GM21390 (cell line): ENCODE data around the gene PDHX.

ENCODE experiments used
- ATAC-seq: cut with Tn5 transposase; IDR thresholded peaks from one replicate; pipeline ENCODE4 v1.9.1; 2021; ENCODE audit not compliant: unreplicated experiment

PDHX gene

DNA sequence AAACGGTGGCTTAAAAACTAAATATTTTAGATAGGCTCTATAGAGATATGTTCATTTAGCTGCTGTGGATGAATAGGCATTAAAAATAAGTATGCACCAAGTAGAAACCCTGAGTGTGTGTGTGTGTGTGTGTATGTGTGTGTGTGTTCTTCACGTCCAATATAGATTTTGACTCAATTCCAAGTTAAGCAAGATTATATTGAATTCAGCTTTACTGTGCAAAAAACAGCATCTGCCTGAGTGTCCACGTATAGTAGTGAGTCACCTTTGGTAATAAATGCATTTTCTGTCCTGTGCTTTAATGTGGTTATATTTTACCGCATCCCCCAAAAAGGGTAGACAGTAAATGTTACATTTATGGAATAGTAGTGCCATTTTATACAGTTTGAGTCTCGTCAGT, 71.2 kb downstream of the PDHX start:
- no peak for ATAC-seq

DNA sequence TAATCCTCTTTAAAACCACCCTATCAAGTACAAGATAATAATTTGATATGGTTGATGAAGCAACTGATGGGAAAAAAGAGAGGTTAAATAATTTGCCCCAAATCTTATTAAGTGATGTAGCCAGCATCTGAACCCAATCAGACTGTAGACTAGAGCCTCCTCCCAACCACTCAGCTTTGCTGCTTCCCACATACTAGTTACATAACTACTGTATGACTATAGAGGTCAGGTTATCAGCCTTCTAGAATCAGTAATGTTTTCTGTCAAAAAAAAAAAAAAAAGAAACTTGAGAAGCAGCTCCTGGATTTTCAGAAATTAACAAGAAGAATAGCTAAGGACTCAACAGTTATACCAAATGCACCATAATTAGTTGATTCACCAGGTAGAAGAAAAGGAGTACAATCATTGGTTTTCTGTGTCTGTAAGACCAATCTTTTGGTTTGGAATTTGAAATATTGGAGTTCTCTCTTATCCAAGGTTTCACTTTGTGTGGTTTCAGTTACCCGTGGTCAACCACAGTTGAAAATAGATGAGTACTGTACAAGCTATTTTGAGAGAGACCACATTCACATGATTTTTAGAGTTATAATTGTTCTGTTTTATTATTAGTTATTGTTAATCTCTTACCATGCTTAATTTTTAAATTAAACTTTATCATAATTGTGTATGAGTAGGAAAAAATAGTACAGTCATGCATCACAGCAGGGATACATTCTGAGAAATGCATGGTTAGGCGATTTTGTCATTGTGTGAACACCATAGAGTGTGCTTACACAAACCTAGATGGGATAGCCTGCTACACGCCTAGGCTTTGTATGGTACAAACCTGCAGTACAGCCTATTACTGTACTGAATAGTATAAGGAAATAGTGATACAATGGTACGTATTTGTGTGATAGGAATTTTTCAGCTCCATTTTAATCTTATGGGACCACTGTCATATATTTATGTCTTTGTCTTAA, 72.2 kb downstream of the PDHX start:
- ATAC-seq: peak; percentile 86

DNA sequence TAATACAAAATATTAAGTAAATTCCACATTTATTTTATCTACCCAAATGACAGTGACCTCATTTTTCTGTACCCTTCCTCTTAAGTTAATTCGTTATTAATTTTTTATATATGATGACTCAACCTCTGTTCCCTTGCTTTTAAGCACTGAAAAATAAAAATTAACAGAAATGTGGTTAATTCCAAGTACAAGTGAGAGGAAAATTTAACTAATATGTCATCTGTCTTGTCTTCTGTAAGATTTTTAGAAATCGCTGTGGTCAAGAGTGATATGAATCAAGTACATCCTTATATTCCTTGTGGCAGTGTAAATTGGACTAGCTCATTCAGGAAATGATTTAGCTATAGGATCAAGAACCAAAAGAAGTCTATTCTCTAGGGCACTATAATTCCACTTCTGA, 74.5 kb downstream of the PDHX start:
- ATAC-seq: no peak

DNA sequence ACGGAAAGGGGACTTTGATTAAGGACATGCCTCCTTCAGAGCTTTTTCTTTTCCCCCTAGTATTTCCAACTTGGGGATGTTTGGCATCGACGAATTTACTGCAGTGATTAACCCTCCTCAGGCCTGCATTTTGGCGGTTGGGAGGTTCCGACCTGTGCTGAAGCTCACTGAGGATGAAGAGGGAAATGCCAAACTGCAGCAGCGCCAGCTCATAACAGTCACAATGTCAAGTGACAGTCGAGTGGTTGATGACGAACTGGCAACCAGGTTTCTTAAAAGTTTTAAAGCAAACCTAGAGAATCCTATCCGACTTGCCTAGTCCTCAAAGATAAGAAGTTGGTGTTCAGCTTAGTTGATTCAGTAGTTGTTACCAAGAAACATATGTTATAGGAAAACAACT, 78.4 kb downstream of the PDHX start:
- no peak for ATAC-seq

DNA sequence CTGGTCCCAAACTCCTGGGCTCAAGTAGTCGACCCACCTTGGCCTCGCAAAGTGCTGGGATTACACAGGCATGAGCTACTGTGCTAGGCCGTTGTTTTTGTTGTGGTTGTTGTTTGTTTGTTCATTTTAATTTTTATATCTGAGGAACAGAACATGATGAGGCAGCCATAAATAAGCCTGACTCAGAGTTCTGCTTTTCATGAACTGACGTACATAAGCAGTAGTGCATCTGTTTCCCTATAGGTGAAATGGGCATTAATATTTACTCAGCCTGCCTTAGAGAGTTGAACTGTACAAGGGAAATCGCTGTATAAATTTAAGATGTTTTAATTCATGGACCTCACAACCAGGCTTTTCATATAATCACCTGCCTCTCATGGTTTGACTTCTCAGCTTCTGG, 80.5 kb downstream of the PDHX start:
- ATAC-seq: no peak

DNA sequence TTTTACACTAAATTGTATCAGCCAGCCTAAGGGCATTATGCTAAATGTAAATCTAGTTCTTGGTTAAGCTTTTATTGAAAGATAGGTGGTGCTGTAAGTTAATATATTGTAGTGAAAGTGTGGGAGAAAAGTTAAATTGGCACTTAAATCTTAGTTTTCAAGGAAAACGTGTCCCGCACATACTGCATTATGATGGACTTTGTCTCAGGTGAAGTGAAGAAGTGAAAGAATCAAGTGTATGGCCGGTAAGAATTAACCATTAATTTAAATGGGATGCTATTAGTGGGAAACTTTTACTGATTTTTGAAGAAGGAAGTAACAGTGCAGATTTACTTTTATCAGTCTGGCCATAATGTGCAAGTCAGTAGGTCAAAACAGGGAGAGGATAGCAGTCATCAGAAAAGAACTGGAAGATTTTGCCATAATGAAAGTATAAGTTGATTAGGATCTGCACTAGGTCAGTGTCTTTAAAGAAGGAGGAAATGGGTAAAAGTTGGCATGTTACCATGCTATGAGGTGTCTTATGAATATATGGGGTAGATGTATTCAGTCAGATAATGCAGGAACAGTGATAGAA, 81.6 kb downstream of the PDHX start:
- no peak for ATAC-seq

DNA sequence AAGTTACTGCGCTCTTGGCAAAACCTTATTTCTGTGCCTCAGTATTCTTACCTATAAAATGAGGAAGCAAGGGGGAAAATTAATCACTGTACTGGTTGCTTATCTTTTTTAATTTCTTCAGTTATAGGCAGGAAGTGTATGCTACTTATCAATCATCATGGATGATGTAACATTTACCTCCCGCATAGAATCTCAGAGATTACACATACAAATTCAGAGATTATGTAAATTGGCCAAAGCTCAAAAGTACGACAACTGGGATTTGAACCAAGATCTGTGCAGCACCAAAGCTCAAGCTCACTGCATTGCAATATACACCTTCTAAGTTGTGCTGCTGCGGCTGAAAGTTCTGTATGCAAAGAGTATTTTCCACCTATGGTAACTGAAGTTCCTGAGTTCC, 83.0 kb downstream of the PDHX start:
- no peak for ATAC-seq

DNA sequence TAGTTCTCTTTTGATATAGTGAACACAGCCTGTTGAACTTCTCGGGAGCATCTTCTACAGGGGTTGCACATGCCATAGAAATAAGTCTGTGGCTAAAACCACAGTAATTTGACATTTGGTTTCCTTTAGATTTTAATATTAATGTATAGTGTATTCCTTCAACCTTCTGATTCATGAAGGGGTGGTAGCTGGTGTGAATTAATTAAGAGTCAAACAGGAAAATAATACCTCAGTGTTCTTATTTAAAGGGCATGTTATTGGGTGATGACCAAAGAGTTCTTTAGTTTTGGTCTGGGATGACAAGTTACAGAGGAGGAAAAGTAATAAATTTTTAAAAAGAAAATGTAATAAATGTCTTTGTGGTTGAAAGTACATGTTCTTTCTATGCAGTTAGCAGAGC, 86.8 kb downstream of the PDHX start:
- no peak for ATAC-seq

DNA sequence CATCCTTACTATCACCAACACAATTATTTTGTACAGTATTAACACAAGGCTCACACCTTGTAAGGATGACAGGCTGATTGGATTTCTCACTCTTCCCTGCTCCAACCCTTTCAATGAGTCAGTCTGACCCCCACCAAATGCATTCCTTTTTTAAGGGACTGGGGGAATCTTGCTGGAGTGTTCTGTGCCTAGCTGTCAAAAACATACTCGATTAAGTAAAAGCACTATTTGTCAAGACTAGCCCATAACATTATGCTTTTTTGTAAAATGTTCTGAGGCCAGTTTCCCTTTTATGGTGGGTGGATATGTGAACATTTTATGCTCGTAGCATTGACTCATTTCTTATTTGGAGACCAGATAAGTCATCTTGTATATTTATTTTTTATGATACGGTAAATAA, 87.2 kb downstream of the PDHX start:
- no peak for ATAC-seq

DNA sequence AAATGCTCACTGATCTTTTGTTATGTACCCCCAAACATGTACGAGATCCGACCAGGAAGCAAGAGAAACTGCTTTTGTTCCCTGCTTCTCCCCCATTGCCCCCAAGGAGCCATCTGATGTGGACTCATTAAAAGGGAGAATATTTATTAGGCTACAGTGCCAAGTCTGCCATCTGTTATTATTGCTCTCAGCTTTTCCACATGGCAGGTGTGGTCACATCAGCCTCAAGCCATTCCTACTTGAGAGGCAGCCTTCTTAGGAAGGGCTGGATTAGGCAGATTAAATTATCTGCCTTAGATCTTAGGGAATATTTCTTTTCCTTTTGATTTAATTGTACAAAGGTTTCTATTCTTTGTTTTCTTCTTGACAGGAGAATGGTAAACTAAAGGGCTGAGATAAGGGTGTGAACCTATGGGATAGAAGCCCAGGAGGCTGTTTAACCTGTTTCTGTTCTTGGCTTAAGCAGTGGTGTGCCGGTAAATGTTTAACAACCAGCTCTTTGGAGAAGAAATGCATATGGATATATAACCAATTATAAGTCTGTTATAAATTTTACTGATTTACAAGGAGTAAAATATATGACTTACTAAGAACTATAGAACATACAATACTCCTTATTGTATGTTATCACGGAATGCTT, 88.8 kb downstream of the PDHX start:
- no peak for ATAC-seq

DNA sequence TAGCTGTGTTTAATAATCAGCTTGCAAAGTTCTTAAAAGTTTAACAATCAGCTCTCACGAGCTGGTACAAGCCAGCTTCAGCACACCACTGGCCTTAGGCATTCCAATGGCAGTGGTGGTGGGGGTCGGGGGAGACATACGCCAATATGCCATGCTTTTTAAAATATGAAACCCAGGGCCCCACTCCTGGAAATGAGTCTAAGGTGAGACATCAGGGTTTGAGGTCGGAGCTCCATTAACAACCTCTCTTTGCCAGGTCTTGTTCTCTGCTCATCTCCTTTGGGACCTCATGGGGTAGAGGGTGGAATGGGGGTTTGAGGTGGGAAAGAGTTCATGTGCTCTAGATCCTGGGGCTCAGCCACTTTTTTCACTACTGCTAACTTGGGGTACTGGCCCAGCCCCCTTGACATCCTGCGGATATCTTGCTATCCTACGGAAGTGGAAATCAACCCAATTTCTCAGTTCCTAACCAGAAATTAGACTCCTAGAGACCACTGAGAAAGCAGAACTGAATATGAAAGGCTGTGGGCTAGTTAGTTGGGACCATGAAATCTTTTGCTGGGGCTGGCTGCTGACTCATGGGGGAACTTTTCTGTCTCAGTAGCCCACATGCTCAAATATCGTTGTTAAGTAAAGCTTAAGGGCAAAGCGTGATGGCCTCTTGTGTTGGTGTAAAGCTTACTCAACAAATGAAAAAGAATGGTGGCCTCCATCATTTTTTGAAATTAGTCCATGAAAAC, 90.1 kb downstream of the PDHX start:
- peak; percentile 86 for ATAC-seq

DNA sequence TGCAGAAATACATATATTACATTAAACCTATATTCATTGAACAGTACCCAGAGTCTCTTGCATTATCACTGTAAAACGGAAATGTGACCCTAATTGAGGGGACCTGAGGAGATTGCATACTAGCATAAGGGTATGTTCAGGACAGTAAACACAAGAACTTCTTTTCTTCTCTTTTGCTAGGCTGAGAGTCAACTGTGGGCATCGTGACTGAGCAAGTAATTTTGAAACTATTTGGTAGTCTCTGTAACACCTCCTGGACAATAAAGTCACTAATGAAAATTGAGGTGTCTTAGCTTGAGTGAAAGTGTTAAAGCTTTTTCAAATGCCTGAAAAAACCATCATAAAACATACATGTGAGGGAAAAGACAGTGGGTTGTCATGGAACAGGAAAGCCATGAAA, 90.9 kb downstream of the PDHX start:
- ATAC-seq: peak; percentile 64

DNA sequence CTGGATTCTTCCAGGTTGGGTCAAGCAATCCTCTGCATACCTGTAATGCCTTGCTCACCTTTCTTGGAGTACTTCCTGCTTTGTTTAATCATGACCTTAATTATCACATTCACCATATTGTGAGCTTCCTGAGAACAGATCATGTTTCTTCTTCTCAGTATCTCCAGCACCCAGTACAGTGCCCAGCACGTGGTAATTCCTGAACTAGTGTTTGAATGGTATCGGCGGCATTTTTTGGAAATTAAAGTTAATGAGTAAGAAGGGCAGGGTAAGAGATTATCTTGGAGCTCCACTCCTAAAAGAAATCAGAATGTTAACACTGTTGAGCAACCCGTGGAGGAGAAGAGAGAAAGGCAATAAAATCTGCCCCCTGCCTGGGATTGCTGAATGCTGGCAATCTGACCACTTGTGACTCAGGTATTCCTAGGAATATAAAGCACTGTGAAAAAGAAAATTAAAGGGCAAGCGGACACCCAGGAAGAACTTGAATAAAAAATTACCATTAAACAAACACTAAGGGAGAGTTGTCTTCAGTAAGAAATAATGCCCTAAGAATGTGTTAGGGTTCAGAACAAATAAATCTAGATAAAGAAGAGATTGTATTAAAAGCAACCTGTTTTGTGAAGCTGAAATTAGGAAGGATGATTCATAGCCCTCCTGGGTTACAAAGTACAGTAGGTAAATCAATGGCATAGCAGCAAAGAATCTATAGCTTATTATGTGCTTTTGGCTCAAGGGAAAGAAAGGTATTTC, 92.9 kb downstream of the PDHX start:
- no peak for ATAC-seq

DNA sequence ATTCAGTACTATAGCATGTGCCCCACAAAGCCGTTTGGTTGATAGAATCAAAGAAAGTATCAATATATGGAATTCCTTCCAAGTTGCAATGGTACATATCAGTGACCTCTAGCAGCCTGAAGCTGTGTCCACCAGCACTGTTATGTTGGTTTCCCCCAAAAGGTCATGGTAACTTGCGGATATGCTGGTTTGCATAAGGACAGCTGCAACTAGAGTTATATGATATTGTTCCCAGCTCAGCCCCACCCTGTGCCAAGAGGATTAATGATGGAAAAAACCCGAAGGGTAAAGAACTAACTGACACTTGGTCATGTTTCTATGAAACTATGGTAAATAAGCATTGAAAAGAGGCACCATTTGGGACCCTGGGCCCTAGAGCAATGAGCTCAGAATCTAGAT, 93.5 kb downstream of the PDHX start:
- no peak for ATAC-seq

DNA sequence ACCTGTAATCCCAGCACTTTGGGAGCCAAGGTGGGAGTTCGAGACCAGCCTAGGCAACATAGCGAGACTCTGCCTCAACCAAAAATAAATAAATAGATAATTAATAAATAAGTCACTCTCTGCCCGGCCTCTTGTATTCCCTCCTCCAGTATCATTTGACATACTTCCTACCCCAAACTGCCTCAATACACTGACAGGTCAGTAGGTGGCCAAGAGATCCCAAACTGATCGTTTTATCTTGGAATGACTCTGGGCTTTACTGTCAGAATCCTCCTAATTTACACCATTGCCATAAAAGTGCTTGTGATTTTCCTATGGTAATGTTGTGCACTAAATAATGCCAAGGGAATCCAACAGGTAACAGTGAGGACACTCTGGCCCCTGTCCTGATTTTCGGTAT, 94.2 kb downstream of the PDHX start:
- ATAC-seq: no peak

DNA sequence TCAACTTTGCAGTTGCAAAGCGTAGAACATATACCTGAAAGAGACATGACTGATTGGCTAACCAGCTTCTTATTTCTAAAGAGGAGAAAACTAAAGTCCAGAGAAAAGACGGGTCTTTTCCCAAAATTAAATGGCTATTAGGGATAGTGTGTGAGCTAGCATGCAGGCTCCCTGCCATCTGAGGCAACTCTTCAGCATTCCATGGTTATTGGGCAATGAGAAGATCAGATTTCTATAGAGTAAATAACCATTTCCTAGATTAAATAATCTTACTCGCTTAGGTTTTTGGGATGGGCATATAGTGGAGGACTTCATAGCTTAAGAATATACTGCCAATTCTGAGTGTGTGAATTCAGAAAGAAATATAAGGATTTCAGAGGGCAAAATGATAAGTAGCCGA, 95.0 kb downstream of the PDHX start:
- no peak for ATAC-seq

DNA sequence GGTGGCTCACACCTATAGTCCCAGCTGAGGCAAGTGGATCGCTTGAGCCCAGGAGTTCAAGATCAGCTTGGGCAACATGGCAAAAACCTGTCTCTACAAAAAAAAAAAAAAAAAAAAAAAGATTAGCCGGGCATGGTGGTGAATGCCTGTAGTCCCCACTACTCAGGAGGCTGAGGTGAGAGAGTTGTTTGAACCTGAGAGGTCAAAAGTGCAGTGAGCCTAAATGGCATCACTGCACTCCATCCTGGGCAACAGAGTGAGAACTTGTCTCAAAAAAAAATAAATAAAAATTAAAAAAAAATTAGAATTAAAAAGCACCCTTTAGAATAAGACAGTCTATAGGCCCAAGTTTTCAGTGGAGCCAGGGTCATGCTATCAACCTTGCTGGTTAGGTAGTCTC, 95.5 kb downstream of the PDHX start:
- ATAC-seq: no peak

DNA sequence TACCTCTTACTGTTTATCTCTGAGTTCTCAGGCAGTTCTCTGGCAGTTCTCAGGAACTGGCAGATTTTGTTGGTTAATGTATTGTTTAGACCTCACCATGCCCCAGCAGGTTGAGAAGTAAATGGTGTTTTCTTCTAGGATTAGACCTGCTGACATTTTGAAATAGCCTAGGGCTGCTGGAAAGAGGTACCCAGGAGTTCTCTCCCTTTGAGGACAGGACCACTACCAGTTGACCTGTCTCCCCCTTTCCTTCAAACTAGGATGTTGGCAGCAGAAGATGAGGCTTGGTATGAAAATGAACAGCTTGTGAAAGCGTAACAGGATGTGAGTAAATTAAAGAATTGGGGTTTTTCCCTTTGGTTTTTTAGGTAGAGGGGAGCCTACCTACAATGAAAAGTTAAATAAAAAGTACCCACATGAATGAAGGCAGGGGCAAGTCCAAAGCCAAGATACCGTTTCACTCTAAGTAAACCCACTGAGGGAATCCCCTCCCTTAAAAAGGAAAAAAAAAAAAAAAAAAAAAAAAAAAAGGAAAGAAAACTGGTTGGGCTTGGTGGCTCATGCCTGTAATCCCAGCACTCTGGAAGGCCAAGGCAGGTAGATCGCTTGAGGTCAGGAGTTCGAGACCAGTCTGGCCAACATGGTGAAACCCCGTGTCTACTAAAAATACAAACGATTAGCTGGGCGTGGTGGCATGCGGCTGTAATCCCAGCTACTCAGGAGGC, 96.2 kb downstream of the PDHX start:
- peak; percentile 72 for ATAC-seq

DNA sequence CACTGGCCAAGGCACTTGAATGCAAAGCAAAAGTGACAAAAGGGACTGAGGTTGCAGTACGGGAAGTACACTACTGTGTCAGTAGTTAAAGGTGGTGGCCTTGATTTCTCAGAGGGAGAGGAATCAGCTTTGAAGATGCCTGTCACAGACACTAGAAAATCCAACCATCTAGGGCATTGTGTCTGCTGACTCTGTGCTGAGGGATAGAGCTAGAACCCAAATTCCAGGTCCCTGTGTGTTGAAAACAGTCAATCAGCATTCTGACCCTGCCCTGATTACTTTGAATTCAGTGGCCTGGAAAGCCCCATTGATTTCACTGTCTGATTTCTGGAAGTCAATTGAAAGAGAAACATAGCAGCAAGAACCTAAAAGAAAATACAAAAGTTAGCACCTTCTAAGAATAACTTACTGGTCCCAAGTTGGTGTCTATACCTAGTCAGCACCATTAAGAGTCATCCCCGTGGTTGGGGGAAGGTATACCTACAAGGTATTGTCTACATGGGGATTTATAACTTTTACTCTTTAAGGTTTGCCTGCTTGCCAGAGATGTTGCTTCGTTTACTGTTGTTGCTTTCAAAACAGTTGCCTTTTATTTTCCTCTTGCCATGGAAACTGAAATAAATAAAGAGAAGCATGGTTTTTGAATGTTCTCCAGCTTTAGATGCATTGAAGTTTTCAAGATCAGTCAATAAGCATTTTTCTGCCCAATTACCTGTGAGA, 97.3 kb downstream of the PDHX start:
- peak; percentile 54 for ATAC-seq
